Tibial nerve (tissue), 4 donors: ENCODE data around the gene RPL26. TPM values are rescaled to one million over a fixed set of nuclear protein-coding genes. Genes with fewer than 3 reads are reported as not detected.

Experiments
- DNase-seq, 2 donors: peaks; one replicate each; pipeline ENCODE4 v3.0.0-alpha.2; 2019; ENCODE audit warnings: low spot score in 2 of 2
- H3K27ac ChIP-seq, 4 donors: fragments of 200-600 bp; sonication (generic) in 3 of 4; one replicate each; pipeline ENCODE4 v1.5.1; 2017 to 2019; ENCODE audit warnings: mild to moderate bottlenecking in 1 of 4
- H3K27me3 ChIP-seq, 2 donors: fragments of 200-600 bp; sonication (generic) in 1 of 2; one replicate each; pipeline versions ENCODE4 v1.5.1 to v1.6.0; 2017 to 2019
- H3K36me3 ChIP-seq, 3 donors: fragments of 200-600 bp; sonication (generic); one replicate each; pipeline ENCODE4 v1.5.1; 2018 to 2019
- H3K4me1 ChIP-seq, 4 donors: fragments of 200-600 bp; sonication (generic) in 3 of 4; one replicate each; pipeline ENCODE4 v1.5.1; 2017 to 2019
- H3K4me3 ChIP-seq, 4 donors: fragments of 200-600 bp; sonication (generic) in 3 of 4; one replicate each; pipeline ENCODE4 v1.5.1; 2017 to 2019; ENCODE audit warnings: mild to moderate bottlenecking in 1 of 4, moderate library complexity in 1 of 4
- H3K9me3 ChIP-seq, 4 donors: fragments of 200-600 bp; sonication (generic) in 3 of 4; one replicate each; pipeline ENCODE4 v1.5.1; 2017 to 2019
- EP300 ChIP-seq, 2 donors: sonication (generic); formaldehyde crosslinking; IDR thresholded peaks; one replicate each; pipeline ENCODE4 v1.6.1; 2017; ENCODE audit warnings: antibody characterized with exemption in 2 of 2, mild to moderate bottlenecking in 1 of 2
- POLR2A ChIP-seq, 2 donors: fragments of 450-650 bp; IDR thresholded peaks; one replicate each; pipeline ENCODE4 v1.6.1; 2017; ENCODE audit warnings: antibody characterized with exemption in 2 of 2, mild to moderate bottlenecking in 2 of 2, moderate library complexity in 2 of 2
- WGBS, 2 donors: methylation state at CpG; one replicate each; pipeline ENCODE4 v1.1.5; 2018; 5-methylcytosine and 5-hydroxymethylcytosine counted together
- total RNA-seq, 4 donors: library from RNA; depleted of rRNA; stranded (reverse); fragments of >200 nt; gene quantifications; one replicate each; pipeline ENCODE4 v1.1.0, GENCODE V29; 2016
- TF ChIP-seq, protein P1 (sequence below), 5 experiments: fragments of 200-600 bp in 3 of 5; fragments of 450-650 bp in 2 of 5; sonication (generic) in 3 of 5; IDR thresholded peaks; one replicate each; pipeline ENCODE4 v1.5.1; 2016 to 2019; ENCODE audit warnings: antibody characterized with exemption in 5 of 5, mild to moderate bottlenecking in 3 of 5, moderate library complexity in 2 of 5

RPL26 gene
- total RNA-seq, 4 donors from 2014 or later: 2,635 to 3,277 (median 2,694) TPM

DNA sequence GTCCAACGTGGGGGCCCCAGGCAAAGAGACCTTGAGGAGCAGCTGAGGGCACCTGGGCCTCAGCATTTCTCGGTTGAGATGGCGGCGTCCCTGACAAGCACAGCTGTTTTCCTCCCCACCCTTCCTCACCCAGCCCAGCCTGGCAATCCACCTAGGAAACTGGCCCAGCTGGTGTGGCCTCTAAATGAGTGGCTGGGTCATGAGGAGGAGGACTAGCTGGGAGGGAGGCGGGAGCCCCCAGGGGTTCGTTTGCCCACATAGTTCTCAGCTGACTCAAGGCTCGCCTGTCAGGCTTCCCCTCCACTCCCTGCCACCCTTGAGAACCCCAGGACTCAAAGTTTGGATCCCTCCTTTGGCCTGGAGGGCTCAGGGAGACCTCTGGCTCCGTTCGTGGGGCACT, 8.7 kb upstream of the RPL26 start:
- 32 to 37% methylated on average over 7 to 9 of the region's 9 CpGs for WGBS, 2 donors
- H3K27ac ChIP-seq: no peak overlapping the region
- no peaks in the 10 kb centered on the region for H3K4me1 ChIP-seq
- no peaks in the 10 kb centered on the region for H3K36me3 ChIP-seq
- no peaks in the 10 kb centered on the region for H3K9me3 ChIP-seq
- DNase-seq: no peak
- peaks cover 0 to 36% of the 10 kb centered on the region in 2 donors for H3K27me3 ChIP-seq
- no peak overlapping the region for H3K4me3 ChIP-seq
- TF ChIP-seq POLR2A (IDR thresholded peaks at IDR 0.05) (no peak), EP300 (IDR thresholded peaks at IDR 0.05) (no peak)
- TF ChIP-seq, protein P1, sequence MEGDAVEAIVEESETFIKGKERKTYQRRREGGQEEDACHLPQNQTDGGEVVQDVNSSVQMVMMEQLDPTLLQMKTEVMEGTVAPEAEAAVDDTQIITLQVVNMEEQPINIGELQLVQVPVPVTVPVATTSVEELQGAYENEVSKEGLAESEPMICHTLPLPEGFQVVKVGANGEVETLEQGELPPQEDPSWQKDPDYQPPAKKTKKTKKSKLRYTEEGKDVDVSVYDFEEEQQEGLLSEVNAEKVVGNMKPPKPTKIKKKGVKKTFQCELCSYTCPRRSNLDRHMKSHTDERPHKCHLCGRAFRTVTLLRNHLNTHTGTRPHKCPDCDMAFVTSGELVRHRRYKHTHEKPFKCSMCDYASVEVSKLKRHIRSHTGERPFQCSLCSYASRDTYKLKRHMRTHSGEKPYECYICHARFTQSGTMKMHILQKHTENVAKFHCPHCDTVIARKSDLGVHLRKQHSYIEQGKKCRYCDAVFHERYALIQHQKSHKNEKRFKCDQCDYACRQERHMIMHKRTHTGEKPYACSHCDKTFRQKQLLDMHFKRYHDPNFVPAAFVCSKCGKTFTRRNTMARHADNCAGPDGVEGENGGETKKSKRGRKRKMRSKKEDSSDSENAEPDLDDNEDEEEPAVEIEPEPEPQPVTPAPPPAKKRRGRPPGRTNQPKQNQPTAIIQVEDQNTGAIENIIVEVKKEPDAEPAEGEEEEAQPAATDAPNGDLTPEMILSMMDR (IDR thresholded peaks at IDR 0.05): no peak

- no peak overlapping the region for H3K27ac ChIP-seq
- H3K27me3 ChIP-seq: peaks cover 0 to 1% of the 10 kb centered on the region in 2 donors
- H3K9me3 ChIP-seq: no peaks in the 10 kb centered on the region
- DNase-seq: no peak
- TF ChIP-seq, protein P1 (IDR thresholded peaks at IDR 0.05): no peak
- TF ChIP-seq POLR2A (IDR thresholded peaks at IDR 0.05) (no peak), EP300 (IDR thresholded peaks at IDR 0.05) (no peak)
- no peak overlapping the region for H3K4me3 ChIP-seq
- H3K4me1 ChIP-seq: peaks cover 0 to 15% (median 6%) of the 10 kb centered on the region in 4 donors
- 86 to 92% methylated on average over 7 of the region's 7 CpGs for WGBS, 2 donors
- no peaks in the 10 kb centered on the region for H3K36me3 ChIP-seq
Observed at GRCh38 chr17:8387914-8388651, 5.1 kb upstream of the RPL26 start.

GRCh38 chr17:8386841-8387240, 3.8 kb upstream of the RPL26 start:
- no peak overlapping the region for H3K4me3 ChIP-seq
- 75 to 79% methylated on average over 6 of the region's 6 CpGs for WGBS, 2 donors
- H3K36me3 ChIP-seq: no peaks in the 10 kb centered on the region
- H3K4me1 ChIP-seq: peaks cover 0 to 20% (median 10%) of the 10 kb centered on the region in 4 donors
- no peak for DNase-seq
- H3K27me3 ChIP-seq: no peaks in the 10 kb centered on the region
- no peaks in the 10 kb centered on the region for H3K9me3 ChIP-seq
- TF ChIP-seq, protein P1 (IDR thresholded peaks at IDR 0.05): no peak
- TF ChIP-seq EP300 (IDR thresholded peaks at IDR 0.05): no peak
- no peak for TF ChIP-seq POLR2A (IDR thresholded peaks at IDR 0.05)
- no peak overlapping the region for H3K27ac ChIP-seq

DNA sequence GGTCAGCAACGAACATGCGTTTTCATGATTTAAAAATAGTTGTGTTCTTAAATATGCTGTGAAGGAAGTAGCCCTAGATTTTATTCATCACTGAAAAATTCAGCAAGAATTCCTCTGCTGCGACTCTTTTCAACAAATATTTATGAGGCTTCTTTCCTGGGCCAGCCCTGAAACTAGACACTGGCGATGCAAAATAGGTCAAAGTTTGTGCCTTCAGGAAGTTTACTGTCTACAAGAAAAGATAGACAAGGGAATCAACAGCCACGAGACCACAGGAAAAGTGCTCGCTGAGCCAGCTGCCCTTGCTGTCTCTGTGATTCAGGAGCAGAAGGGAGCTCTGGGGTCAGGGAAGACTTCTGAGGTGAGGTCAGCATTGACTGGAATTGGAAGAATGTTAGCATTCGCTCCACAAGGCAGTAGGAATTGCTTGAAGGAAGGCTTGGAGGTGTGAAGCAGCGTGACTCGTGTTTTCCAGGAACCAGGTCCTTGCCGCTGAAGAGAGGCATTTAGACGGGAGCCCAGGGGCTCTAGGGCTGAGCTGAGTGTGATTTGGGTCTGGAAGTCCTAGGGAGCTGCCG, 1.9 kb upstream of the RPL26 start:
- no peak overlapping the region for H3K27ac ChIP-seq
- peaks cover 0 to 17% (median 3%) of the 10 kb centered on the region in 3 donors for H3K36me3 ChIP-seq
- DNase-seq: no peak
- H3K4me3 ChIP-seq: no peak overlapping the region
- H3K27me3 ChIP-seq: no peaks in the 10 kb centered on the region
- no peak for TF ChIP-seq POLR2A (IDR thresholded peaks at IDR 0.05)
- TF ChIP-seq, protein P1 (IDR thresholded peaks at IDR 0.05): no peak
- no peak for TF ChIP-seq EP300 (IDR thresholded peaks at IDR 0.05)
- 69 to 72% methylated on average over 12 of the region's 12 CpGs for WGBS, 2 donors
- peaks cover 0 to 39% (median 25%) of the 10 kb centered on the region in 4 donors for H3K4me1 ChIP-seq
- no peaks in the 10 kb centered on the region for H3K9me3 ChIP-seq

DNA sequence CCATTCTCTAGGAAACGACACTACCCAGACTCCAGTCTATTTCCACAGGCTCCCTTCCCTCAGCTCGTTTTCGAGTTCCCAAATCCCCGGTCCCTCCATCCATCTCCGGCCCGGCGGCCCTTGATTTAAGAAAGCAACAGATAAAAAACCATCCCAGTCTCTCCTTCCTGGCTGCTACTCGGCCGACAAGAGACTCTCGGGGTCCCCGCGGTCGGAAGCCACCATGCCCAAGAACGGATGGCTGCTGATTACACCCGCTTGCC, 182 bp downstream of the RPL26 start:
- TF ChIP-seq EP300 (IDR thresholded peaks at IDR 0.05): no peak
- Histone ChIP-seq H3K4me3 (peak overlapping the region; percentile 51 to 82 (median 69)), H3K4me1 (peaks cover 0 to 59% (median 25%) of the 10 kb centered on the region in 4 donors), H3K27ac (peak overlapping the region in 3 of 4 donors; percentile 63 to 91 (median 83)), H3K27me3 (no peaks in the 10 kb centered on the region), H3K36me3 (peaks cover 0 to 38% (median 13%) of the 10 kb centered on the region in 3 donors), H3K9me3 (no peaks in the 10 kb centered on the region)
- DNase-seq: no peak
- 0 to 2% methylated on average over 15 of the region's 15 CpGs for WGBS, 2 donors
